PC-3 (cell line): ENCODE data around the gene TOLLIP. TPM values are rescaled to one million over a fixed set of nuclear protein-coding genes. Genes with fewer than 3 reads are reported as not detected.

Experiments
- ATAC-seq: fragments of 200-7000 bp; cut with Tn5 transposase; 2 replicates; pipeline ENCODE4 v1.9.1; 2020; ENCODE audit warnings: mild to moderate bottlenecking, moderate library complexity
- BruUV-seq: library from RNA; stranded (reverse); fragments of 400-500 nt; replicated peaks from 2 replicates; lab custom pipeline; 2021; lab: Mats Ljungman, UMichigan
- CTCF ChIA-PET: fragments of 300-600 bp; sonication (Branson Sonifier 250); formaldehyde crosslinking; loops from one replicate; lab custom pipeline; 2022; ENCODE audit warnings: antibody characterized with exemption; lab: Charles Lee
- POLR2A ChIA-PET: fragments of 300-600 bp; sonication (Branson Sonifier 250); formaldehyde crosslinking; loops from one replicate; lab custom pipeline; 2022; ENCODE audit warnings: antibody characterized with exemption; ENCODE audit not compliant: unreplicated experiment; lab: Charles Lee
- DNase-seq: peaks from one replicate; pipeline ENCODE4 v3.0.0-alpha.2; 2015
- H2AFZ ChIP-seq: fragments of 300-600 bp; sonication (generic); 2 replicates; pipeline ENCODE4 v1.6.0; 2016; ENCODE audit warnings: antibody characterized with exemption, low read length
- H3F3A ChIP-seq: fragments of 300-600 bp; sonication (generic); one replicate; pipeline ENCODE4 v1.6.0; 2017; ENCODE audit warnings: antibody characterized with exemption, low read length, control low read depth, mild to moderate bottlenecking; ENCODE audit not compliant: unreplicated experiment
- H3K27ac ChIP-seq: fragments of 300-600 bp; sonication (generic); 2 replicates; pipeline ENCODE4 v1.5.1; 2016; ENCODE audit warnings: mild to moderate bottlenecking, low read length
- H3K27me3 ChIP-seq: fragments of 300-600 bp; sonication (generic); 2 replicates; pipeline ENCODE4 v1.6.1; 2016; ENCODE audit warnings: low read length, mixed read lengths
- H3K36me3 ChIP-seq: fragments of 300-600 bp; sonication (generic); 2 replicates; pipeline ENCODE4 v1.6.1; 2016; ENCODE audit warnings: low read depth, mixed run types, low read length, mixed read lengths
- H3K4me1 ChIP-seq: fragments of 300-600 bp; sonication (generic); 2 replicates; pipeline ENCODE4 v1.5.1; 2016; ENCODE audit warnings: low read length; ENCODE audit not compliant: insufficient read depth
- H3K4me2 ChIP-seq: fragments of 300-600 bp; sonication (generic); 2 replicates; pipeline ENCODE4 v1.6.0; 2016; ENCODE audit warnings: low read length
- H3K4me3 ChIP-seq: fragments of 300-600 bp; sonication (generic); 2 replicates; pipeline ENCODE4 v1.5.1; 2016; ENCODE audit warnings: mild to moderate bottlenecking, low read length, mixed read lengths
- H3K79me2 ChIP-seq: fragments of 300-600 bp; sonication (generic); 2 replicates; pipeline ENCODE4 v1.6.1; 2017; ENCODE audit warnings: low read length, mixed read lengths
- H3K9ac ChIP-seq: fragments of 300-600 bp; sonication (generic); 2 replicates; pipeline ENCODE4 v1.6.0; 2016; ENCODE audit warnings: mild to moderate bottlenecking, low read length
- H3K9me2 ChIP-seq: fragments of 300-600 bp; sonication (generic); replicated peaks from 2 replicates; pipeline ENCODE4 v1.6.1; 2016; ENCODE audit warnings: mixed run types, low read length, mixed read lengths
- H3K9me3 ChIP-seq: fragments of 300-600 bp; sonication (generic); 2 replicates; pipeline ENCODE4 v1.6.1; 2016; ENCODE audit warnings: low read length, mixed read lengths
- H4K20me1 ChIP-seq: fragments of 300-600 bp; sonication (generic); 2 replicates; pipeline ENCODE4 v1.6.1; 2016; ENCODE audit warnings: low read length, mixed read lengths
- EZH2 ChIP-seq: fragments of 300-600 bp; sonication (generic); IDR thresholded peaks from one replicate; pipeline ENCODE4 v1.6.1; 2017; ENCODE audit warnings: antibody characterized with exemption, mild to moderate bottlenecking, low read length; ENCODE audit not compliant: unreplicated experiment
- EZH2phosphoT487 ChIP-seq: fragments of 300-600 bp; sonication (generic); IDR thresholded peaks from 2 replicates; pipeline ENCODE4 v1.6.1; 2018; ENCODE audit warnings: mild to moderate bottlenecking, antibody characterized with exemption, low read length, borderline replicate concordance
- intact Hi-C: fragments of 100-400 bp; cut with micrococcal nuclease; formaldehyde crosslinking; loops from 2 replicates; pipeline ENCODE4 v1.9.0; 2023
- total RNA-seq: library from RNA; depleted of rRNA; stranded (reverse); fragments of >200 nt; gene quantifications from 2 replicates; pipeline ENCODE4 v1.2.3, GENCODE V29; 2014
- TF ChIP-seq, protein P1 (sequence below): fragments of 300-600 bp; sonication (generic); conservative IDR thresholded peaks from 2 replicates; pipeline ENCODE4 v1.5.1; 2017; ENCODE audit warnings: antibody characterized with exemption, low read depth, mild to moderate bottlenecking, low read length

TOLLIP gene
- total RNA-seq, 1 experiment from 2014 or later, result 43.2 TPM

- H3K9me3 ChIP-seq, result no peaks in the 10 kb centered on the region
- H3K9ac ChIP-seq, result no peak overlapping the region
- no peaks in the 10 kb centered on the region for H3K36me3 ChIP-seq
- ChIA-PET CTCF (no interaction called here), POLR2A (no interaction called here)
- peaks cover 8% of the 10 kb centered on the region for H3K4me1 ChIP-seq
- TF ChIP-seq EZH2phosphoT487, result no peak
- TF ChIP-seq, protein P1, sequence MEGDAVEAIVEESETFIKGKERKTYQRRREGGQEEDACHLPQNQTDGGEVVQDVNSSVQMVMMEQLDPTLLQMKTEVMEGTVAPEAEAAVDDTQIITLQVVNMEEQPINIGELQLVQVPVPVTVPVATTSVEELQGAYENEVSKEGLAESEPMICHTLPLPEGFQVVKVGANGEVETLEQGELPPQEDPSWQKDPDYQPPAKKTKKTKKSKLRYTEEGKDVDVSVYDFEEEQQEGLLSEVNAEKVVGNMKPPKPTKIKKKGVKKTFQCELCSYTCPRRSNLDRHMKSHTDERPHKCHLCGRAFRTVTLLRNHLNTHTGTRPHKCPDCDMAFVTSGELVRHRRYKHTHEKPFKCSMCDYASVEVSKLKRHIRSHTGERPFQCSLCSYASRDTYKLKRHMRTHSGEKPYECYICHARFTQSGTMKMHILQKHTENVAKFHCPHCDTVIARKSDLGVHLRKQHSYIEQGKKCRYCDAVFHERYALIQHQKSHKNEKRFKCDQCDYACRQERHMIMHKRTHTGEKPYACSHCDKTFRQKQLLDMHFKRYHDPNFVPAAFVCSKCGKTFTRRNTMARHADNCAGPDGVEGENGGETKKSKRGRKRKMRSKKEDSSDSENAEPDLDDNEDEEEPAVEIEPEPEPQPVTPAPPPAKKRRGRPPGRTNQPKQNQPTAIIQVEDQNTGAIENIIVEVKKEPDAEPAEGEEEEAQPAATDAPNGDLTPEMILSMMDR, result no peak
- no peak for TF ChIP-seq EZH2
- peak overlapping the region; percentile 51 for H3K4me3 ChIP-seq
- DNase-seq, result no peak
- peak overlapping the region; percentile 81 for H3K4me2 ChIP-seq
- intact Hi-C loops, result no loop called here
- no peak for ATAC-seq
- H4K20me1 ChIP-seq, result no peaks in the 10 kb centered on the region
- peak overlapping the region; percentile 63; the same call in 1 of the 2 replicates for H2AFZ ChIP-seq
- H3F3A ChIP-seq, result no peaks in the 10 kb centered on the region
- no peaks in the 10 kb centered on the region for H3K9me2 ChIP-seq
- H3K79me2 ChIP-seq, result no peaks in the 10 kb centered on the region
- no peaks in the 10 kb centered on the region for H3K27me3 ChIP-seq
- no peak overlapping the region for H3K27ac ChIP-seq
- BruUV-seq, result no TSS peak
Observed at GRCh38 chr11:1335264-1335810, 25.9 kb upstream of the TOLLIP start.

GRCh38 chr11:1333860-1334259, 24.4 kb upstream of the TOLLIP start:
- TF ChIP-seq, protein P1, result no peak
- TF ChIP-seq EZH2phosphoT487 (no peak), EZH2 (no peak)
- Histone ChIP-seq H3K9me3 (no peaks in the 10 kb centered on the region), H2AFZ (no peak overlapping the region), H3F3A (no peaks in the 10 kb centered on the region), H4K20me1 (no peaks in the 10 kb centered on the region), H3K4me2 (no peak overlapping the region), H3K4me3 (no peak overlapping the region), H3K4me1 (peaks cover 8% of the 10 kb centered on the region), H3K27me3 (no peaks in the 10 kb centered on the region), H3K27ac (no peak overlapping the region), H3K79me2 (no peaks in the 10 kb centered on the region), H3K36me3 (no peaks in the 10 kb centered on the region), H3K9me2 (no peaks in the 10 kb centered on the region), H3K9ac (no peak overlapping the region)
- ATAC-seq, result no peak
- CTCF ChIA-PET, result no interaction called here
- POLR2A ChIA-PET, result no interaction called here
- no peak for DNase-seq
- BruUV-seq, result no TSS peak
- intact Hi-C loops, result no loop called here

DNA sequence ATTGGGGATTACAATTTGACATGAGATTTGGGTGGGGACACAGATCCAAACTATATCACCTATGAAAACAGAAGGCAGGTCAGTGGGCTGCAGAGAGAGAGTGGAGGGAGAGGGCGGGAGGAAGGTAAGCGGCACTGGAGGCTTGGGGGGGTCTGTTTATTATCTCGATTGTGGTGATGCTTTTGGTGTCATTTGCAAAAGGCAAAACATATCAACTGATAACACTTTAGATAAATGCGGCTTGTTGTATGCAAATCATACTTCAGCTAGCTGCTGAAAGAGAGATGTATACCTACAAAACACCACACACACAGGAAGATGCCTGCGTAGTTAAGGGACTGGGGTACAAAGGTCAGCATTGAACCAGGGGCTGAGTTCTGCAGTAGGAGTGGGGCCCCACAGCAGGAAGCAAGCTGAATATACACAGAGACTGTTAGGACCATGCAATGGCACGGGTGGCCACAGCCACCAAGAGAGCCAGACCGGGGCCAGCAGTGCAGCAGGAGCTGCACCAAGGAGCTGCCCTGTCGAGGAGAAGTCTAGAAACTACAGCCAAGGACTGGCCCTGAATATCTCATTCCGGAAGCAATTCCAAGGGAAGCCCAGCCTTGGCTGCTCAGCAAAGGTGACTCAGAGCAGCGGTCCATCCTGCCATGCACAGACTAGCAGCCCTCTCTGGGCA, 23.8 kb upstream of the TOLLIP start:
- no peak for DNase-seq

More for the DNA sequence above, 23.8 kb upstream of the TOLLIP start:
- H4K20me1 ChIP-seq, result no peaks in the 10 kb centered on the region
- no peaks in the 10 kb centered on the region for H3K9me2 ChIP-seq
- no peaks in the 10 kb centered on the region for H3K27me3 ChIP-seq
- ChIA-PET POLR2A (no interaction called here), CTCF (no interaction called here)
- no peak overlapping the region for H3K4me3 ChIP-seq
- ATAC-seq, result no peak
- H3K27ac ChIP-seq, result no peak overlapping the region
- H3K9me3 ChIP-seq, result no peaks in the 10 kb centered on the region
- no peaks in the 10 kb centered on the region for H3K36me3 ChIP-seq
- peaks cover 8% of the 10 kb centered on the region for H3K4me1 ChIP-seq
- H3F3A ChIP-seq, result no peaks in the 10 kb centered on the region
- H2AFZ ChIP-seq, result no peak overlapping the region
- BruUV-seq, result no TSS peak
- no peak overlapping the region for H3K9ac ChIP-seq
- no peaks in the 10 kb centered on the region for H3K79me2 ChIP-seq
- intact Hi-C loops, result no loop called here
- no peak overlapping the region for H3K4me2 ChIP-seq
- TF ChIP-seq EZH2phosphoT487, result no peak
- TF ChIP-seq EZH2, result no peak
- TF ChIP-seq, protein P1, result no peak
